LNCaP clone FGC (cell line): ENCODE measurements around the gene CFAP61.

ENCODE experiments used
- DNase-seq: peaks from one replicate; pipeline ENCODE4 v3.0.0-alpha.2; 2011; ENCODE audit warnings: low read depth
- H3K4me3 ChIP-seq: 2 replicates; pipeline ENCODE4 v1.5.1; 2011; ENCODE audit warnings: mild to moderate bottlenecking, low read depth, low read length, control low read depth
- CTCF ChIP-seq: IDR thresholded peaks from 2 replicates; pipeline ENCODE4 v1.5.1; 2012; ENCODE audit warnings: mild to moderate bottlenecking; ENCODE audit not compliant: control insufficient read depth, insufficient read depth; ENCODE audit errors: extremely low read depth

CFAP61 gene

GRCh38 chr20:20318365-20319161 lies 266.2 kb downstream of the CFAP61 start:
- H3K4me3 ChIP-seq, result no peak overlapping the region
- TF ChIP-seq CTCF, result no peak

GRCh38 chr20:20321134-20321533 lies 268.8 kb downstream of the CFAP61 start:
- H3K4me3 ChIP-seq, result no peak overlapping the region
- TF ChIP-seq CTCF, result no peak
- no peak for DNase-seq

More at GRCh38 chr20:20318365-20319161, 266.2 kb downstream of the CFAP61 start:
- no peak for DNase-seq

- H3K4me3 ChIP-seq, result no peak overlapping the region
- DNase-seq, result no peak
- TF ChIP-seq CTCF, result no peak
Observed at GRCh38 chr20:20321917-20322316, 269.6 kb downstream of the CFAP61 start.

GRCh38 chr20:20322912-20323311 lies 270.6 kb downstream of the CFAP61 start:
- H3K4me3 ChIP-seq, result no peak overlapping the region
- TF ChIP-seq CTCF, result no peak
- DNase-seq, result no peak

GRCh38 chr20:20327746-20328145 lies 275.4 kb downstream of the CFAP61 start:
- no peak for TF ChIP-seq CTCF
- no peak for DNase-seq

GRCh38 chr20:20329564-20329963 lies 277.2 kb downstream of the CFAP61 start:
- no peak for DNase-seq
- no peak for TF ChIP-seq CTCF
- no peak overlapping the region for H3K4me3 ChIP-seq

More at GRCh38 chr20:20327746-20328145, 275.4 kb downstream of the CFAP61 start:
- no peak overlapping the region for H3K4me3 ChIP-seq

- TF ChIP-seq CTCF, result no peak
- H3K4me3 ChIP-seq, result no peak overlapping the region
- DNase-seq, result no peak
Observed at GRCh38 chr20:20331156-20331555, 278.8 kb downstream of the CFAP61 start.
